Measurements from ENCODE around the gene DOCK7.
"Not testable (repeated sequence)": the region's sequence is repeated elsewhere in the genome, so short reads cannot be mapped to it uniquely, and the experiment has no call there.

DOCK7 gene

DNA sequence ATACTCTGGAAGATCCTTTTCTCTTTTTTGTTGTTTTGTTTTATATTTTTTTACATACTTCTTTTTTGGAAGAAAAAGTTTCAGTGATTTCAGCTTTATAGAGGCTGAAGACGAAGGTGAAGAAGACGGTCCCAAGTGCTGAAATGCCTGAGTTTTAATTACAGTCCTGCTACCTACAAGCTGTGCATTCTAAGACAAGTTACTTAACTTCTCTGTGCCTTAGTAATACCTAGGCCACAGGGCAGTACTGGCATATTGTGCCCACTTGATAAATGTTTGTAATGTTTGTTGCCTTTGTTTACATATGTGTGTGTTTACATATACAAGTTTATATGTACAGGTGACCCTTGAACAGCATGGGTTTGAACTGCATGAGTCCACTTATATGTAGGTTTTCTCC lies 147.1 kb downstream of the DOCK7 start:
- no peak overlapping the region for H3K4me3 ChIP-seq (ENCODE audit: low read depth, low read length)

DNA sequence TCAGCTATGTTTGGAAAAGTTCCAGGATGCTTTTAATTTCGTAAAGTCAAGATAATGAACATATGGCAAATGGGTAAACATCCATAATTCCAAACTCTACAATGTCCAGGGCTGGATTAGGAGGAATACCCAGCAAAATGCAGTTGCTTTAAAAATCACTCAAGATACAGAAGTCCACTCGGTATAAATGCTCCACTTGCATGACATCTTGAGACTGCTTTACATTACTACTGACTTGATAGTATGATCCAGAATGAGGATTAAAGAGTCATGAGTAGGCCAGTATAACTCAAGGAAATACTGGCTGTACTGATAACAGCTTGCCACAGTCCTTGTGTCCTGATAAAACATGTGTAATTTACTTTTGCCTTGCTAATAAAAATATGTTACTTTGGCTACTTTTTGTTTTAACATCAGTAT lies 149.1 kb downstream of the DOCK7 start:
- no peak overlapping the region for H3K4me3 ChIP-seq (ENCODE audit: low read depth, low read length)

DNA sequence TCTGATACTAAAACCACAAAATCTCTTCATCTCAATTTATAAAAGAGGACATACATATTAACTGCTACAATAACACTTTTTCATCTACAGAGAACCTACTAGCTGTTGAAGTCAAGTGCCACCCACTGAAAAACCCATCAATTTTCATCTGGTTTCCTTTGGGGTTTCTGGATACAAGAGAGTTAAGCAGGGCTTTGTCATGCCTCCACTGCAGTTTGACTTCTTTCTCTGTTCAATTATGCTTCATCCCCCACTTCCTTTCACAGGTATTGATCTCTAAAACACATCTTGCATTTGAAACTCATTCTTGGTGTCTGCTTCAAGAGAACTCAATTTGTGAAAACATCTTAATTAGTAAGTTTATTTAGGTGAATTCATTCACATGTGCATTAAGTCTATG lies 151.3 kb downstream of the DOCK7 start:
- no peak overlapping the region for H3K4me3 ChIP-seq (ENCODE audit: low read depth, low read length)

DNA sequence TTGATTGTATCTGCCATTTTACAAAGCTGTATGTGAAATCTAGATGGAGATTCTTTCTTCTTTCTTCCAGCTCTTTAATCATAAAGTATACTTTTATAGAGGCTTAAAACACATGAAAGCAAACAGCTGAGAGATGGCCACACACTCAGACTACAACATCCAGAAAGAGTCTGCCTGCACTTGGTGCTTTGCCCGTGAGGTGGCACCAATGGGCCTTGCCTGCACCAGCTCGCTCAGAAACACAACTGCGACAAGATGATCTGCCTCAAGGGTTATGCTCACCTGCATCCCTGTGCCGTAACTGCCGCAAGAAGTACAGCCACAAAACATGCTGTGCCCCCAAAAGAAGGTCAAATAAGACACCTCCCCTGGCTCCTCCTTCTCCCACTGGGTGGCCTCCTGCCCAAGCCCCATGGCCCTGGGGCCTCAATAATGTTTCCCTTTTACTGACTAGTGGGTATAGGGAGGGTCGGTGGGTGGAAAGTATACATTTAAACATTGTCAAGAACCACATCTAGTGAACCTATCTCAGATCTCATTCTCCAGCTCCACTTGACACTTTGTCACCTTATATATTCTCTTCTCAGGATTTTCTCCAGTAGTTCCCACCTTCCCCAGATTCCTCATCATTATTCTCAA lies 157.6 kb downstream of the DOCK7 start:
- H3K4me3 ChIP-seq (ENCODE audit: low read depth, low read length): no peak overlapping the region

DNA sequence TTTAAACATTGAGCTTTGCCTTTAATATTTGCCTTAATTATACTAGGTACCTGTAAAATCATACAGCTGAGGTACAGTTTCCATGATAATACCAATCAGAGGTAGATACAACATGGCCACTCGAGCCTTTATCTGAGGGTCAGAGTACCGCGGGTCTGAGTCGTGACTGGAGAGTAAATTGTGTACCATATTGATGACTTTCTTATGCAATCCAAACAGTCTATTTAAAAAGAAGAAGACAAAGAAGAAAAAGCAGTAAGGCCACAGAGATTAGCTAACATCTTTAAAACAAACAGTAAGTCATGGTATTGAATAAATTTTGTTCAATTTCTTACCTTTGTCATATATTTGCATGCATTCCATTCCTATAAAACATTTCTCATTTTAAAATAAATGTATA lies 159.0 kb downstream of the DOCK7 start:
- no peak overlapping the region for H3K4me3 ChIP-seq (ENCODE audit: low read depth, low read length)

DNA sequence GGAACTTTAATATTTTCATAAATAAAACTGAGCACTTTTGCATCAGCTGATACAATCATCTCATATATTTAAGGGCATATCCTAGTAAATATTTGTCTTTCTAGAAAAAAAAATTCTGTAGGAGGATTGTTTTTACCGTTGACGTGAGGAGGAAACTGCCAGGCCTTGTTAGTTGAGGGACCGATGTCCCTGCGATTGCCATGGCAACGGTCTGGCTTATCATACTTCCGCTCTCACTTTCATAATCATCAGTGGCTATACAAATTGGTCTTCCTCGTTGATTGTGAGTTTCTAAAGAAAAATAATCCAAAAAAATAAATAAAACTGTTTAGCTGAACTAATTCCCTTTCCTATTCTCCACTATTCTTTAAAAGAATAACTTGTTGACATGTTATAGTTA lies 160.2 kb downstream of the DOCK7 start:
- H3K4me3 ChIP-seq (ENCODE audit: low read depth, low read length): no peak overlapping the region

DNA sequence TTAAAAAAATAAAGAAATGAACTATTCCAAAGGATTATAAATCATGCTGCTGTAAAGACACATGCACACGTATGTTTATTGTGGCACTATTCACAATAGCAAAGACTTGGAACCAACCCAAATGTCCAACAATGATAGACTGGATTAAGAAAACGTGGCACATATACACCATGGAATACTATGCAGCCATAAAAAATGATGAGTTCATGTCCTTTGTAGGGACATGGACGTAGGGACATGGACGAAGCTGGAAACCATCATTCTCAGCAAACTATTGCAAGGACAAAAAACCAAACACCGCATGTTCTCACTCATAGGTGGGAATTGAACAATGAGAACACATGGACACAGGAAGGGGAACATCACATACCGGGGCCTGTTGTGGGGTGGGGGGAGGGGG lies 160.8 kb downstream of the DOCK7 start:
- not testable (repeated sequence) for H3K4me3 ChIP-seq (ENCODE audit: low read depth, low read length)

DNA sequence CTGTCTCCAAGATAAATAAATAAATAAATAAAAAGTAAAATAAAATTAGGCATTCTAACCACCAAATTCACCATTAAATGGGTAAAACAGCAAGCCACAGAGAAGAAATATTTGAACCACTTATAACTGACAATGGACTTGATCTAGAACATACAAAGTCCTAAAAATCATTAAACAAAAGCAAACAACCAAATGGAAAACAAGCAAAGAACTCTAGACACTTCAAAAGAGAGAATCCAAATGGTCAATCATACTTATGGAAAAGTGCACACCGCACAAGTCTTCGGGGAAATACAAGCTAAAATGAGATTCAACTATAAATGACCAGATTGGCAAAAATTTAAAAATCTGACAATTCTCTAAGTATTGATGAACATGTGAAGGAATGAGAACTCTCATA lies 164.3 kb downstream of the DOCK7 start:
- no peak overlapping the region for H3K4me3 ChIP-seq (ENCODE audit: low read depth, low read length)

DNA sequence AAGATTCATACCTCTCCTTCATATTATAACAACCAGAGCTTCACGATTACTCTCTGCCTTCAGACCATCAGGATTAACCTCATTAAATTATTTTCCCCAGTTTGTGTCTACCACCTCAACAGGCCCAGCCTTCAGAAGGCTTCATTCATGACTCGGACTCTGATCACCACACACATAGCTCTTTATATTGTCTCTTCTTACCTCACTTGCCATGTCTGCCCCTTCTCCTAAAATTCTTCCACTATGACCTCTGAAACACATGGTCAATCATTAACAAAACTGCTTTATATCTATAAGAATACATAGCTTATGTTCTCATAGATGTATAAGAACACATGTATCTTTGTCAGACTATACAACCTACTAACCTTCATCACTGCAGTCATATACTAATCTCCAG lies 171.6 kb downstream of the DOCK7 start:
- no peak overlapping the region for H3K4me3 ChIP-seq (ENCODE audit: low read depth, low read length)

DNA sequence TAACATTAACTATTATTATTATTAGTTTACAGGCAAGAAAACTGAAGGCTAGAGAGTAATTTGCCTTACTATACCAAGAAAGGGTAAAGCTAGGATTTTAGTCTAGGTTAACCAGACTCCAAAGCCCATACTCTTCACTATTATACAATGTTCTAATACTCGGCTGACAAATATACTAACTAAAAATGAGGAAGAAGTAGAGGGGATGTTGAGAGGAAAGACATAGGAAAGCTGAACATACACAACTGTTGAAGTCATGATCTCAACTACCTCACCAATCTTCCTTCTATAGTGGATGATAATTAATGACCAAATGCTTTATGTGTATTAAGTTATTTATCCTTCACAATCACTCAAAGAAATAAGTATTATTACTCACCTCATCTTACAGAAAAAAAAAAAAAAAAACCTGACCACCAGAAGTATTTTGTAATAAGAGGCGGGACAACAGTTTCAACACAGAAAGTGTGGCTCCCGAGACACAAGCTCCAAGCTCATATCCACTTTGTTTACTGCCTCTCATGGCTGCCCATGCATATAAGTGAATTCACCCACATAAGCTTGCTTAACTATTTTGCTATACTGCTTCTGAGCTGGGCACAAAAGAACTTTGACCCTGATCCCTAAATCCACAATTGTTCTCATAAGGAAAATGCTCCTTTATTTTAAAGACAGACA lies 173.3 kb downstream of the DOCK7 start:
- H3K4me3 ChIP-seq (ENCODE audit: low read depth, low read length): no peak overlapping the region

DNA sequence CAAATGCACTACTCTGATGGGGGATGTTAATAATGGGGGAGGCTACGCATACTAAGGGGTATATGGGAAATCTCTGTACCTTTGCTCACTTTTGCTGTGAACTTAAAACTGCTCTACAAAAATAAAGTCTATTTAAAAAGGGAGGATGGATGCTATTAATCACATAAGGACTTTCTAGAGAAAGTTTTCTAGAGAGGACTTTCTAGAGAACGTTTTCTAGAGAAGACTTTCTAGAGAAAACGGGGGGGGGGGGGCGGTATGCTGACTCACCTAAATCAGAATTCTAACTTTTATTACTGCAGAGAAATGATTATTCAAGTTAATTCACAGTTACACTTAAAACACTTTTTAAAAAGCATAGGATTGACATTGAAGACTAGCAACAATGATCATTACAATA lies 175.2 kb downstream of the DOCK7 start:
- H3K4me3 ChIP-seq (ENCODE audit: low read depth, low read length): no peak overlapping the region

DNA sequence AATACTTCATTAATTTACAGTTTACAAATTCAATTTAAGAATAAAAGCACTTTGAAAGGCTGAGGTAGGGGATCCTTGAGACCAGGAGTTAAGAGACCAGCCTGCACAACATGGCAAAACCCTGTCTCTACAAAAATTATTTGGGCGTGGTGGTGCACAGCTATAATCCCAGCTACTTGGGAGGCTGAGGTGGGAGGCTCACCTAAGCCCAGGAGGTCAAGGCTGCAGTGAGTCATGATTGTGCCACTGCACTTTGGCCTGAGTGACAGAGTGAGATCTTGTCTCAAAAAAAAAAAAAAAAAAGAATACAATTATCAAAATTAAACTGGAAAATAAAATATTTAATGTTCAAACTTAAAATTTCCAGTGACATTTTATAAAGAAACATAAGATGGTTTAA lies 179.2 kb downstream of the DOCK7 start:
- no peak overlapping the region for H3K4me3 ChIP-seq (ENCODE audit: low read depth, low read length)

DNA sequence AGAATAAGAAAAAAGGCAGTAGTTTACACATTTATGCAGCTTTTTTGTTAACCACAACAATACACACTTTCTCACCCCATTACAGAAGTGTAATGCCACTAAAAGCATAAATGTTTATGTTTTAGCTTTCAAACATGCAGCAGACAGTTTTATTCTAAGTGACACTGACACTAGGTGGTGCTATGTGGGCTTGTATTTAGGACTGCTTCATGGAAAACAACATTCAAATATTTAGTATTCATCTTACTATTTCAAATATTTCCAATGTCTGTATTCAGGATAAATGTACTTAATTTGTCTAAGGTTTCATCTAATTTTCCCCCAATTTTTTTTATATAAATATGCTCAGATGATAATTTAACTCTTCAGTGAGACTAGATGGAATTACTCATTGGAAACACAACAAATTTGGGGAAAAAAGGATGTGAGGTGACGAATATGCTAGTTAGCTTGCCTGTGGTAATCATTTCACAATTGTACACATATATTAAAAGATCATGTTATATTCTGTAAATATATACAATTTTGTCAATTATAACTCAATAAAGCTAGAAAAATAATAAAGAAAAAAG lies 179.9 kb downstream of the DOCK7 start:
- no peak overlapping the region for H3K4me3 ChIP-seq (ENCODE audit: low read depth, low read length)

DNA sequence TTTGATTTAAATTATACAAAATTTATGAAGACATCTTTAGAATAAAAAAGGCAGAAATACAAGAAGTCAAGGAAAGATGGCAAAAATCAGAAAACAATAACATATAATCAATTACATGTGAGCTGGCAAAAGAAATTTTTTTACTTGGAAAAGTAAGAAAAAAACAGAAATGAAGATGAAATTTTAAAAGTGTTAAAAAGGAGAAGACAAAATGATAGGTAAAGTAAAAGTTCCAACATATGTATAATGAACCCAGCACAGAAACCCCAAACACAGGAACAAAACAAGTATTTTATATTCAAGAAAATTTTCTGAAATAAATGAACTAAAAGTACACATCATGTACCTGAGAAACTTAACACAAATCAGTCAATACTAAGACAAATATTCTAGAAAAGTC lies 188.0 kb downstream of the DOCK7 start:
- no peak overlapping the region for H3K4me3 ChIP-seq (ENCODE audit: low read depth, low read length)

DNA sequence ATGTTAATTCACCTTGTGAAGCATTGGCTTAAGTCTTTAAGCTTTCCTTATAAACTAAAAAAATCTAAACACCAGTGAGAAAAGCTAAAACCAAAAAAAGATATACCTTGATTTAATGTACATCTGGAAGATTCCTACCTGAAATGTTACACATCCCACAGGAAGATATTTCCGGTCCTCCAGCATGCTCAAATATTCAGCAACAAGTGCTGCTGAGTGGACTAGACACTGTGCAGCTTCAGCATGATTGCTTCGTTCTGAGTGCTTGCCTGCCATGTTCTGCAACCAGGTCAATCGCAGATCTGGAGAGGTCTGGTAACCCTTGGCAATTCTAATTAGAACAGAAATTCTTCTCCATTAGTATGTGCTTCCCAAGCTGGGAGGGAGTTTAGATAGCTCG lies 194.0 kb downstream of the DOCK7 start:
- H3K4me3 ChIP-seq (ENCODE audit: low read depth, low read length): no peak overlapping the region

DNA sequence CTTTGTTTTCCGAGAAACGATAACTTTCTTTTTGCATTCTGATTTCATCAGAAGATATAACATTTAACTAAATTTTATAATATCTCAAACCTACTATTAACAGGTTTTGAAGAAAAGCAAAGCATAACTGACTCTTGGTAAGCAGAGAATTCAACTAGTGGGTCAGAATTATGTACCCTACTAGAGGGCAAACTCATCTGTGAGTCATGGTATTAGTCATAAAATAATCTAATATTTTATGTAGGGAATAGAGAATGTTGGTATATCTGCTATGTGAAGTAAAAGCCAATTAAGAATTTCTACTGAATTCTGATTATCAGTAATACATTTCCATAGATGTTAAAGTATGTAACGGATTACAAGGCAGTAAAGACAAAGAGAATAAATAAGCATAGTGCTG lies 194.5 kb downstream of the DOCK7 start:
- no peak overlapping the region for H3K4me3 ChIP-seq (ENCODE audit: low read depth, low read length)

DNA sequence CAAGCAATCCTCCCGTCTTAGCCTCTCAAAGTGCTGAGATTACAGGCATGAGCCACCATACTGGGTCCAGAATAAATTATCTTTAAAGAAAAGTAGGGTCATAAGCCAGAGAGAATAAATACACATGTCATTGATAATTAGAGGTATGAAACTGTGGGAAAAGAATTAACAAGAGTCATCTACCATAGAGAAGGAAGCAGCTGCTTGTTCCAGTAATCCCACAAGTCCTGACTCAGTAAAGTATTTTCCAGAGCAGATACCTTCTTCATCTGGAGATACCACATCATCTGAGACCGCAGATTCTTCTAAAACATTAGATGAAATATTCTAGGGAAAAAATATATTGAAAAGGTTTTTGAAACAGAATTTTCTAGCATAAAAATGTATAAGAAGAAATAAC lies 195.7 kb downstream of the DOCK7 start:
- H3K4me3 ChIP-seq (ENCODE audit: low read depth, low read length): no peak overlapping the region

DNA sequence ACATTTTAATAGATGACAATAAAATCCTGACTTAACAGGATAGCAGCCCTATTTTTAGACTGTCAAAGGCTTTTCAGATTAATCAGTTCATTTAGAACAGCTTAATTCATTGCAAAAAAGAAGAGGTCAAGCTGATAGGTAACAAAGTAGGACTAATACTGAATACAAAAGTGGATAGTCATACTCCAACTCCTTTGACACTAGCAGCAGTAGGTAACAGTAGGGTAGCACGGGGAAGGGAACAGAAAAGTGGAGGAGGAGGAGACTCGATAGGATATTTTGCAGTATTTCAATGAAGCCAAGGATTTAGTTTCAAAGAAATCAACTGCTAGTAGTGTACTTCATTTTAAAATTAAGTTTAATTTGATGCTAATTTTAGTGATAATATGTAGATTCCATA lies 200.2 kb downstream of the DOCK7 start:
- no peak overlapping the region for H3K4me3 ChIP-seq (ENCODE audit: low read depth, low read length)

DNA sequence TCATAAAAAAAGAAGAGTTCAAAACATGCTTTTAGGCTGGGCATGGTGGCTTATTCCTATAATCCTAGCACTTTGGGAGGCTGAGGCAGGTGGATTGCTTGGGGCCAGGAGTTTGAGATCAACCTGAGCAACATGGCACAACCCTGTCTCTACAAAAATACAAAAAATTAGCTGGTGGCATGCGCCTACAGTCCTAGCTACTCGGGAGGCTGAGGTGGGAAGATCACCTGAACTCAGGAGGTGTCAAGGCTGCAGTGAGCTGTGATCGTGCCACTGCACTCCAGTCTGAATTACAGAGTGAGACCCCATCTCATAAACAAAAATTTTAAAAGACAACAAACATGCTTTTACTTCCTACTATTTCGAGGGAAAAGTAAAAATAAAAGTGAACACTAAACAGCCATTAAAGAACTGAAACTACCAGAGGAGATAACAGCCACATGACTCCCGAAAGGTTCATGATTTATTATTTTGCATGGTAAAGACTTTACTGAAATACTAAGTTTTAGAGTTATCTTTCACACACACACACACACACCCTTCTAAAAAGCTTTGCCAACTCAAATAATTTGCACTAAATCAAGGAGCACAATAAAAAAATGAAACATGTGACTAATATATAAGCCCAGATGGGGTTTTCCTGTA lies 203.2 kb downstream of the DOCK7 start:
- H3K4me3 ChIP-seq (ENCODE audit: low read depth, low read length): no peak overlapping the region

DNA sequence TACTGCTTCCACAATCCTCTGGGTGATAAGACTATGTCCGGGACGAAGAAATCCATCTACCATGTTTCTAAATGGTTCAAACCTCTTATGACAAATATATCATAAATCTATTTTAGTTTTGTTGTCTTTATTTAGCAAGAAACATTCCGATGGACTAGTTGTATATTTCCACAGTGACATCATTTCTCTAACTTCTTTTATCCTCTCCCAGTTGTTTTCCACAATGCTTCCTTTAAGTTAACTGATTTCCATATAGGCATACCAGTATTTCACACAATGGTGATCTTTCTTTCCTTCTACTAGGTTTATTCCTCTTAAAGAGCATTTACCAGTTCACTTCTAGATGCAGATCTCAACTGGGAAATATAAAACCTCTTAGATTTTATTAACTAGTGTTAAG lies 206.5 kb downstream of the DOCK7 start:
- H3K4me3 ChIP-seq (ENCODE audit: low read depth, low read length): no peak overlapping the region

DNA sequence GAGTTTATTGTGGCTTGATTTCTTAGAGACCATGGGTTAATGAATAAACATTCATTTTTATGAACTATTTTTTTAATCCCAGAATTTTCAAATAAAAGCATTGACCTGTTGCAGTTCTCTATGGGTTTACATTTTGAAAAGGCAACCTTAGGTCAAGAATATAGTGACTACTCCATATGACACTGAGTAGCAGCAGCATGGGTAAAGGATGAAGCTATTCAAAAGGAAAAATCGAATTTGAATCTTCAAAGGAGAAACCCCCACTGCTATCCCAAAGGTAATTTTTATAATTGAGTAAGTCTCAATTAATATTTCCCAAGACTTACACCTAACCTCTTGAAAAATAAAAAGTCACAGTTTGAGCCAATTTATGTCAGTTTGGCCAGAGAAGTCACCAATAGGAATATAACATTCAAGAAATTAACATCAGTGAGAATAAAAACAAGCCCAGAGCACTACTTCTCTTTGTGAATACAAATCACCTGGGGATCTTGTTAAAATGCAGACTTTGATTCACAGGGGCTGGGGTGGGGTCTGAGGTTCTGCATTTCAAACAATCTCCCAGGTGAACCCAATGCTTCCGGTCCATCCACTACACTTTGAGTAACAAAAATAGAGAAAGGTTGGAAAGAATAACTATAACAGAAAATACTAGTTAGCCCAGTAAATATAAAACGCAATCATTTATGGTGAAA lies 211.5 kb downstream of the DOCK7 start:
- no peak overlapping the region for H3K4me3 ChIP-seq (ENCODE audit: low read depth, low read length)

DNA sequence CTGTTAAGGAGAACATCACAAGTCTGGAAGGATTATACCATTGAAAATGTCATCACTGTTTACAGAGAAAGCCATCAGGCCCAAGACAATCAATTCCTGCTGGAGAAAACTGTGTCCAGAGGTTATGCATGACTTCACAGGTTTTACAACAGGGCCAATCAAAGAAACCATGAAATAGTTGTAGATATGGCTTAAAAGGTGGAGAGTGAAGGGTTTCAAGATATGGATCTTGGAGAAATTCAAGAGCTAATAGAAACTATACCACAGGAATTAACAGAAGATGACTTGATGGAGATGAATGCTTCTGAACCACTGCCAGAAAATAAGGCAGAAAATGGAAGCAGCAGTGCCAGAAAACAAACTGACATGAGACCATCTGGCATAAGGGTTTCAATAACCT lies 221.1 kb downstream of the DOCK7 start:
- no peak overlapping the region for H3K4me3 ChIP-seq (ENCODE audit: low read depth, low read length)

Data from iPS-11a (cell line).